C4-2B (cell line): Measurements from ENCODE around the gene REV3L.

Source experiments
- ZFX ChIP-seq: fragments of 450-650 bp; IDR thresholded peaks from 2 replicates; pipeline ENCODE4 v1.6.1; 2017
- TF ChIP-seq, protein P1 (sequence below): fragments of 450-650 bp; conservative IDR thresholded peaks from 2 replicates; pipeline ENCODE4 v1.5.1; 2017; ENCODE audit warnings: mild to moderate bottlenecking

DNA sequence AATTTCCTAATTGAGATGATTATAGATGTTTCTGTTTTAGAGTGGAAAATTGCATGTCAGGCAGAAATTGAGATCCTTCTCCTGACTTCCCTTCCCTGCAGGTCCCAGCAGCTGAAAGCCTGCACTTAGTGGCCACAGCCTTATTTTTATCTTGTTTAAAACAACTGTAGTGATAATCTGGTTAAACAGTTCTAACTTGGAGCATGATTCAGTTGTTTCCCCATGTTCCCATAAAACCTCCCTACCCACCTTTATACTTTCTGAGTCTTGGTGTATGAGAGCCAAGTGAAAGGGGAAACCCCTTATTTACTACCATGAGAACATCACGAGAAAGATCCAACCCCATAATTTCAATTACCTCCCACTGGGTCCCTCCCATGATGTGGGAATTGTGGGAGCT, 200.5 kb downstream of the REV3L start:
- TF ChIP-seq, protein P1, sequence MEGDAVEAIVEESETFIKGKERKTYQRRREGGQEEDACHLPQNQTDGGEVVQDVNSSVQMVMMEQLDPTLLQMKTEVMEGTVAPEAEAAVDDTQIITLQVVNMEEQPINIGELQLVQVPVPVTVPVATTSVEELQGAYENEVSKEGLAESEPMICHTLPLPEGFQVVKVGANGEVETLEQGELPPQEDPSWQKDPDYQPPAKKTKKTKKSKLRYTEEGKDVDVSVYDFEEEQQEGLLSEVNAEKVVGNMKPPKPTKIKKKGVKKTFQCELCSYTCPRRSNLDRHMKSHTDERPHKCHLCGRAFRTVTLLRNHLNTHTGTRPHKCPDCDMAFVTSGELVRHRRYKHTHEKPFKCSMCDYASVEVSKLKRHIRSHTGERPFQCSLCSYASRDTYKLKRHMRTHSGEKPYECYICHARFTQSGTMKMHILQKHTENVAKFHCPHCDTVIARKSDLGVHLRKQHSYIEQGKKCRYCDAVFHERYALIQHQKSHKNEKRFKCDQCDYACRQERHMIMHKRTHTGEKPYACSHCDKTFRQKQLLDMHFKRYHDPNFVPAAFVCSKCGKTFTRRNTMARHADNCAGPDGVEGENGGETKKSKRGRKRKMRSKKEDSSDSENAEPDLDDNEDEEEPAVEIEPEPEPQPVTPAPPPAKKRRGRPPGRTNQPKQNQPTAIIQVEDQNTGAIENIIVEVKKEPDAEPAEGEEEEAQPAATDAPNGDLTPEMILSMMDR, result no peak
- no peak for TF ChIP-seq ZFX
